Endothelial cell (in vitro differentiated cells): Measurements from ENCODE around the gene SYCE3. TPM values are rescaled to one million over a fixed set of nuclear protein-coding genes. Genes with fewer than 3 reads are reported as not detected.

Source experiments
- DNase-seq: peaks from one replicate; pipeline ENCODE4 v3.0.0; 2021; ENCODE audit warnings: low spot score
- H3K27ac Mint-ChIP-seq: one replicate; pipeline ENCODE4 v1.8.0; 2021; ENCODE audit warnings: mixed read lengths, inconsistent platforms; ENCODE audit not compliant: unreplicated experiment
- H3K27me3 Mint-ChIP-seq: one replicate; pipeline ENCODE4 v1.8.0; 2021; ENCODE audit warnings: mild to moderate bottlenecking, moderate library complexity, mixed read lengths, inconsistent platforms; ENCODE audit not compliant: unreplicated experiment
- H3K36me3 Mint-ChIP-seq: one replicate; pipeline ENCODE4 v1.8.0; 2021; ENCODE audit warnings: mild to moderate bottlenecking, low read depth, mixed read lengths, inconsistent platforms; ENCODE audit not compliant: unreplicated experiment
- H3K4me1 Mint-ChIP-seq: one replicate; pipeline ENCODE4 v1.8.0; 2021; ENCODE audit warnings: mild to moderate bottlenecking, mixed read lengths, inconsistent platforms; ENCODE audit not compliant: unreplicated experiment
- H3K4me3 Mint-ChIP-seq: one replicate; pipeline ENCODE4 v1.8.0; 2021; ENCODE audit warnings: mild to moderate bottlenecking, mixed read lengths, inconsistent platforms; ENCODE audit not compliant: unreplicated experiment
- H3K9me3 Mint-ChIP-seq: one replicate; pipeline ENCODE4 v1.8.0; 2021; ENCODE audit warnings: mixed read lengths, inconsistent platforms; ENCODE audit not compliant: unreplicated experiment
- CTCF ChIP-seq: fragments of 200-600 bp; sonication (generic); IDR thresholded peaks from one replicate; pipeline ENCODE4 v1.5.0; 2021; ENCODE audit warnings: antibody characterized with exemption; ENCODE audit not compliant: unreplicated experiment
- total RNA-seq: library from RNA; stranded (reverse); fragmentation: NEBNext Ultra II Directional; extraction: Animal tissue kit (Norgen Biotek cat#: 25700); gene quantifications from one replicate; pipeline ENCODE4 v1.2.1, GENCODE V29; 2021; ENCODE audit not compliant: unreplicated experiment

The SYCE3 gene
- total RNA-seq, 1 donor from 2014 or later = not detected

- DNase-seq = no peak
- TF ChIP-seq CTCF = no peak
- Mint-ChIP-seq H3K27me3 (peaks cover 30% of the 10 kb centered on the region), H3K4me1 (peaks cover 6% of the 10 kb centered on the region), H3K9me3 (no peaks in the 10 kb centered on the region), H3K27ac (peak overlapping the region; percentile 78), H3K4me3 (peak overlapping the region; percentile 95), H3K36me3 (peaks cover 18% of the 10 kb centered on the region)
Measured at GRCh38 chr22:50523806-50524675, 38.7 kb downstream of the SYCE3 start.

- no peak for DNase-seq
- no peaks in the 10 kb centered on the region for H3K9me3 Mint-ChIP-seq
- TF ChIP-seq CTCF = no peak
- no peak overlapping the region for H3K27ac Mint-ChIP-seq
- peaks cover 6% of the 10 kb centered on the region for H3K4me1 Mint-ChIP-seq
- H3K36me3 Mint-ChIP-seq = peaks cover 18% of the 10 kb centered on the region
- peaks cover 24% of the 10 kb centered on the region for H3K27me3 Mint-ChIP-seq
- H3K4me3 Mint-ChIP-seq = peak overlapping the region; percentile 7
Measured at GRCh38 chr22:50523458-50523805, 39.3 kb downstream of the SYCE3 start.

- H3K4me1 Mint-ChIP-seq = peaks cover 6% of the 10 kb centered on the region
- peaks cover 19% of the 10 kb centered on the region for H3K27me3 Mint-ChIP-seq
- no peak for TF ChIP-seq CTCF
- peaks cover 18% of the 10 kb centered on the region for H3K36me3 Mint-ChIP-seq
- no peak overlapping the region for H3K27ac Mint-ChIP-seq
- H3K9me3 Mint-ChIP-seq = no peaks in the 10 kb centered on the region
- DNase-seq = no peak
- peak overlapping the region; percentile 7 for H3K4me3 Mint-ChIP-seq
Measured at GRCh38 chr22:50522806-50523438, 39.8 kb downstream of the SYCE3 start.

- no peaks in the 10 kb centered on the region for H3K9me3 Mint-ChIP-seq
- peaks cover 18% of the 10 kb centered on the region for H3K36me3 Mint-ChIP-seq
- no peak overlapping the region for H3K4me3 Mint-ChIP-seq
- TF ChIP-seq CTCF = no peak
- H3K4me1 Mint-ChIP-seq = peaks cover 6% of the 10 kb centered on the region
- no peak overlapping the region for H3K27ac Mint-ChIP-seq
- peaks cover 13% of the 10 kb centered on the region for H3K27me3 Mint-ChIP-seq
- DNase-seq = no peak
Measured at GRCh38 chr22:50522208-50522805, 40.4 kb downstream of the SYCE3 start.
